Measurements from ENCODE around the gene TXNDC16.
A peak's percentile ranks its signal among the peaks of the same experiment; 100 is the strongest.
"Not testable (repeated sequence)": the region's sequence is repeated elsewhere in the genome, so short reads cannot be mapped to it uniquely, and the experiment has no call there.

TXNDC16 gene, protein sequence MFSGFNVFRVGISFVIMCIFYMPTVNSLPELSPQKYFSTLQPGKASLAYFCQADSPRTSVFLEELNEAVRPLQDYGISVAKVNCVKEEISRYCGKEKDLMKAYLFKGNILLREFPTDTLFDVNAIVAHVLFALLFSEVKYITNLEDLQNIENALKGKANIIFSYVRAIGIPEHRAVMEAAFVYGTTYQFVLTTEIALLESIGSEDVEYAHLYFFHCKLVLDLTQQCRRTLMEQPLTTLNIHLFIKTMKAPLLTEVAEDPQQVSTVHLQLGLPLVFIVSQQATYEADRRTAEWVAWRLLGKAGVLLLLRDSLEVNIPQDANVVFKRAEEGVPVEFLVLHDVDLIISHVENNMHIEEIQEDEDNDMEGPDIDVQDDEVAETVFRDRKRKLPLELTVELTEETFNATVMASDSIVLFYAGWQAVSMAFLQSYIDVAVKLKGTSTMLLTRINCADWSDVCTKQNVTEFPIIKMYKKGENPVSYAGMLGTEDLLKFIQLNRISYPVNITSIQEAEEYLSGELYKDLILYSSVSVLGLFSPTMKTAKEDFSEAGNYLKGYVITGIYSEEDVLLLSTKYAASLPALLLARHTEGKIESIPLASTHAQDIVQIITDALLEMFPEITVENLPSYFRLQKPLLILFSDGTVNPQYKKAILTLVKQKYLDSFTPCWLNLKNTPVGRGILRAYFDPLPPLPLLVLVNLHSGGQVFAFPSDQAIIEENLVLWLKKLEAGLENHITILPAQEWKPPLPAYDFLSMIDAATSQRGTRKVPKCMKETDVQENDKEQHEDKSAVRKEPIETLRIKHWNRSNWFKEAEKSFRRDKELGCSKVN

DNA sequence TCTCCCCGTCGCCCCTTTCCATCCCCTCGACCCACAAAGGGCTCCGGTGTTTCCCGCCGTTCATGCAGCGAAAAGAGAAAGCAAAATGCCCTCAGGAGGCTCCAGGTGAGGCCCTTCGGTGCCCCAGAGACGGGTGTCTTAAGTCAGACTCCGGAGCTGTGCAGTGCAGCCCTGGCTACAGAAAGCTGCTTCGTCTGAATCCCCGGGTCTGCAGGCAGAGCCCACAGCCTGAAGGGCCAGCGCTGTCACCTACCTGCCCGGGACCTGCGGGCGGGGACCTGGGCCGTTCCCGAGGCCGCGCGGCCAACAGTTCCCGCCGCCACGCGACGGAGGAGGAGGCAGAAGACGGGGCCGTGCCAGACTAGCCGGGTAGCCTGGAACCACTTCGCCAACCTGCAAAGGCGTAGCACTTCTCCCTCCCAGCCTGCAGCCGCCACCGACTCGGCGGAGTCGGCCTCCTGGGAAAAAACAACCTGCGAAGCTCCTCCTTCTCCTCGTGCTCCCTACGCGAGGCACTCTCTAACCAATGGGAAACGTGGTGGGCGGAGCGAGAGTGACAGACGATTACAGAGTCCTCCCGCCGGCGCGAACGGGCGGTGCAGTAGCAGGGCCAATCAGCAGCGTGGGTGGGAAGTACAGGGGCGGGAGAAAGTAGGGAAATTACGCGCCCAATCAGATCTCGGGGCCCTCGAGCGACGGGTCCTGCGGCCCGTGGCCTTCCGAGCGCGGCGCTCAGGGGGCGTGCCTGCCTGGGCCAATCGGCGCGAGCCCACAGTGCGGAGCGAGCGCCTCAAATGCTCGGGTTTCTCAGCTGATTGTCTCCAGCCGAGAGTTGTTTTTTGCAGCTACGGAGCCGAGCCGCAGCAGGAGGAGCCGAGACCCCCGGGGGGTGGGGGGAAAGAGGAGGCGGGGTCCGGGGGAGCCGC lies at the start of gene TXNDC16, which contains the start of gene GPR137C:
TXNDC16 (minus strand) TSS at position 443 of the 926 bp plus-strand sequence. CDS start 8,948 bp downstream, outside the sequence.
GPR137C (plus strand) TSS at position 774 of the 926 bp plus-strand sequence. CDS start 312 bp downstream, outside the sequence.
- DNase-seq (ENCODE audit: low spot score): peak; percentile 97

DNA sequence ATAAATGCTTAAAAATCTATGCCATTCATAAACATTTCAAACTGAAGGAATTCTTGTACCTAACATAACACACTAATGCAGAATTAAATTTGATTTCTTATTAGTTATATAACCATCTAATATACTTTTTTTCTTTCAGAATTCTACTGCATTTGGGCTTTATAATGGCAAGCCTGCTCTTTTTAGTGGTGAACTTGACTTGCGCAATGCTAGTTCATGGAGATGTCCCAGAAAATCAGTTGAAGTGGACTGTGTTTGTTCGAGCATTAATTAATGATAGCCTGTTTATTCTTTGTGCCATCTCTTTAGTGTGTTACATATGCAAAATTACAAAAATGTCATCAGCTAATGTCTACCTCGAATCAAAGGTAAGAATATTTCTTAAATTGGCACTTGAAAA lies 47.7 kb upstream of the TXNDC16 start:
- DNase-seq (ENCODE audit: low spot score): no peak

DNA sequence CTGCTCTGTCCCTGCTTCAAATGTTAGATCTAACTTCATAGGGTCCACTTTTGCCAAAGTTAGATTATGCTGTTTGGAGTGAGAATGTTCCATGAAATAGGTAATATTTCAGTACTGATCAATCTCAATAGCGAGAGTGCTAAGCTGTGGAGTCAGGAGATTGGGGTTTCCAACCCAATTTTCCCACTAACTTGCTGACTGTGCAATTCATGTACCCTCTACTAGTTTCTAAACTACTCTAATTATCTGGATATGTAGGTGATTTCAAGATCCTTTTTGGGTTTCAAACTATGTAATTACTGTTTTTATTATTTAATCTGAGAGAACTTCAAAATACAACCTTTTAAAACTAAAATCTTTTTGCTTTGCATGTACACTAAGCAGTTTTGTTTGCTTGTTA lies 46.3 kb upstream of the TXNDC16 start:
- no peak for DNase-seq (ENCODE audit: low spot score)

DNA sequence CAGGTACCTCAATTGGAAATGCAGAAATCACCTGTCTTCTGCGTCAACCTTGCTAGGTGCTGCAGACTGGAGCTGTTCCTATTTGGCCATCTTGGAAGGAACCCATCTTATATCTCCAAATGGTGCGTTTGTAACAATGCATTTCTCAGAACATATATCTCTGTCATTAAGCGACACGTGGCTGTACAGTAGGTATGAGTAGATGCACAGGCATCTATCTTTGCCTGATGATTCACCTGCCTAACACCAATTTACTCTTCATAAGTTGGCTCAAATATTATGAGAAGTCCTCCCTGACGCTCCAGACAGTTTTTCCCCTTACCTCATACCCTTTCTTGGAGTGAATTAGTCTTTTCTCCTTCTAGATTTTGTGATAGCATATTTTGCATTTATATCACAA lies 44.6 kb upstream of the TXNDC16 start:
- no peak for DNase-seq (ENCODE audit: low spot score)

DNA sequence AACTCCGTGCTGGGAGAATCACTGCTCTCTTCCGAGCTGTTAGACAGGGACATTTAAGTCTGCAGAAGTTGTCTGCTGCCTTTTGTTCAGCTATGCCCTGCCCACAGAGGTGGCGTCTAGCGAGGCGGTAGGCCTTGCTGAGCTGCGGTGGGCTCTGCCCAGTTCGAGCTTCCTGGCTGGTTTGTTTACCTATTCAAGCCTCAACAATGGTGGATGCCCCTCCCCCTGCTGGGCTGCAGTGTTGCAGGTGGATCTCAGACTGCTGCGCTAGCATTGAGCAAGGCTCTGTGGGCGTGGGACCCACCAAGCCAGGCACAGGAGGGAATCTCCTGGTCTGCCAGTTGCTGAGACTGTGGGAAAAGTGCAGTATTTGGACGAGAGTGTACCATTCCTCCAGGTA lies 44.0 kb upstream of the TXNDC16 start:
- DNase-seq (ENCODE audit: low spot score): no peak

DNA sequence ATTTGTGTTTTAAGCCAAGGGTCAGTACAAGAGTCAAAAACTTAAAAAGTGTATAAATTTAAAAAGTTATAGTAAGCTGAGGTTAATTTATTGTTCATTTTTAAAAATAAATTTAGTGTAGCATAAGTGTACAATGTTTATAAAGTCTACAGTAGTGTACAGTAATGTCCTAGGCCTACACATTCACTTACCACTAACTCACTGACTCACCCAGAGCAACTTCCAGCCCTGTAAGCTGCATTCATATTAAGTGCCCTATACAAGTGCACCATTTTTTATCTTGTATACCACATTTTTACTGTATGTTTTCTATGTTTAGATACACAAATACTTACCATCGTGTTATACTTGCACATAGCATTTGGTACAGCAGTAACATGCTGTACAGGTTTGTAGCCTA lies 38.0 kb upstream of the TXNDC16 start:
- DNase-seq (ENCODE audit: low spot score): no peak

DNA sequence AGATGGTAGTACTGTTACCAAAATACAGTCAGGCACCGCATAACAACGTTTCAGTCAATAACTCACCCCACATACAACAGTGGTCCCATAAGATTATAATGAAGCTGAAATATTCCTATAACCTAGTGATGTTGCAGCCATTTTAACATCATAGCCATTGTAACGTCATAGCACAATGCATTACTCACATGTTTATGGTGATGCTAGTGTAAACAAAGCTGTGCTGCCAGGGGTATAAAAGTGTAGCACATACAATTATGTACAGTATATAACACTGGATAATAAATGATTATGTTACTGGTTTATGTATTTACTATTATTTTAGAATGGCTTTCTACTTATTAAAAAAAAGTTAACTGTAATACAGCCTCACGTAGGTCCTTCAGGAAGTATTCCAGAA lies 37.3 kb upstream of the TXNDC16 start:
- DNase-seq (ENCODE audit: low spot score): no peak

DNA sequence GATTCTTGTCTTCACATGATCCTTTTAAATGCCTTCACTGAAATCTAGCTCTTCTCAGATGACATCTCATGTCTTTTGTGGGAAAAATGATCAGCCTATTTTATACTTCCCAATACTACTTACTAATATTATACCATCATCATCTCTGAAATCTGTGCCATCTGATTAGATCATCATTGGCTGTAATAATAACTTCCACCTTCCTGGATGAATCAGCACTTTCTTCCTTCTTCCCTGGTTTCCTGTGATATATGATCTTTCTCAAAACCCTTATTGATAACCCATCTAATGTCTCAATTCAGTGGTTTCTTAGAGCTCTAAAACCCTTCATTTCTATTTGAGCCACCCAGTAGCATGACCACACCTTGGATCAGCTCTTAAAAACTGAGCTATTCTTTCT lies 31.2 kb upstream of the TXNDC16 start:
- no peak for DNase-seq (ENCODE audit: low spot score)

DNA sequence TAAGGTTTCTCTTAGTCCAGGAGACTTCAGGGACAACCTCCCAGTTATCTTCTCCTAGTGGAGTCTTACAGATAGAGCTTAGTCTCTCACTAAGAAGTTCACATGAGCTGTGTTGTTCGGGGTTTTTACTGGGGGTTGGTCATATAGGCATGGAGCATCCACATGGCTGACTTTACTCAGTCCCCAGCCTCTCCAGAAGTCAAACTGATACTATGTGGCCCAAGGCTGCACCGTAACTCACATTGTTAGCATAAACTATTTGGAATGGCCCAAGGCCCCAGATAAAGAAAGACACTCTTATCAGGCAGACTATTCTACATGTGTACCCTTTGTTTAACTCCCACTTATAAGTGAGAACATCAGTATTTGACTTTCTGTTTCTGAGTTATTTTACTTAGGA lies 23.6 kb upstream of the TXNDC16 start:
- DNase-seq (ENCODE audit: low spot score): no peak

DNA sequence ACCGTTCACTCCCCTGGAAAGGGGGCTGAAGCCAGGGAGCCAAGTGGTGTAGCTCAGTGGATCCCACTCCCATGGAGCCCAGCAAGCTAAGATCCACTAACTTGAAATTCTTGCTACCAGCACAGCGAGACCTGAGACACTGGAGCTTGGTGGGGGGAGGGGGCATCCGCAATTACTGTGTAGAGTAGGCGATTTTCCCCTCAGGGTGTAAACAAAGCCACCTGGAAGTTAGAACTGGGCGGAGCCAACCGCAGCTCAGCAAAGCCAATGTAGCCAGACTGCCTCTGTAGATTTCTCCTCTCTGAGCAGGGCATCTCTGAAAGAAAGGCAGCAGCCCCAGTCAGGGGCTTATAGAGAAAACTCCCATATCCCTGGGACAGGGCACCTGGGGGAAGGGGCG lies 16.1 kb upstream of the TXNDC16 start:
- DNase-seq (ENCODE audit: low spot score): not testable (repeated sequence)

DNA sequence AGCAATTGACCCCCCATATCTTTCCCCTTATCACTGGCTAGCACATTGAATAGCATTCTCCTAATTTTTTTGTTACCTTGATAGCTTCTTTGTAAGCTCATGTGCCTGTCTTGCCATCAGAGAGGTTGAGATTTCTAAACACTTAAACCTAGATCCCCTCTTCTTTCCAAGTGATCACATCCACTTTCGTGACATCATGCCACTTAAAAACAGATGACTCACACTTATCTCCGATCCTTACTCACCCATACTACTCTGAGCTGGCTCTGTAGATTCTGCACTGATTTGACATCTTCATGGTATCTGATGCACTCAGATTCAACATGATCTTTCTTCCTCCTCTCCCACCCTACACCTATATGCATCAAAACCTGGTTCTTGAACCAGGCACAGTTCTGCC lies 10.8 kb upstream of the TXNDC16 start:
- DNase-seq (ENCODE audit: low spot score): no peak

DNA sequence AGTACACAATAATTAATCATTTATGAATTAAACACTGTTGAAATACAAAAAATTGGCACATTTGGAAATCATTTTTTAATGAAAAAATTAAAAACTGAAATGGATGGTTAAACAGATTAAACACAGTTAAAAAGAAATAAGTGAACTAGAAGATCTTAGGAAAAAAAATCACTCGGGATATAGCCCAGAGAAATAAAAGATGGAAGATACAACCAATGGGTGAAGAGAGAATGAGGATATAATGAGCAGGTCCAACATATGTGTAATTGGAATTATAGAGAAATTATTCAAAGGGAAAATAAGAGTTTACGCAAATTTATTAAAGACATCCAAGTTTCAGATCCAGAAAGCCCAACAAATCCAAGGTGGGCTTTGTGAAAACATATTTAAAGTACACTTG lies 6.4 kb upstream of the TXNDC16 start:
- DNase-seq (ENCODE audit: low spot score): no peak

DNA sequence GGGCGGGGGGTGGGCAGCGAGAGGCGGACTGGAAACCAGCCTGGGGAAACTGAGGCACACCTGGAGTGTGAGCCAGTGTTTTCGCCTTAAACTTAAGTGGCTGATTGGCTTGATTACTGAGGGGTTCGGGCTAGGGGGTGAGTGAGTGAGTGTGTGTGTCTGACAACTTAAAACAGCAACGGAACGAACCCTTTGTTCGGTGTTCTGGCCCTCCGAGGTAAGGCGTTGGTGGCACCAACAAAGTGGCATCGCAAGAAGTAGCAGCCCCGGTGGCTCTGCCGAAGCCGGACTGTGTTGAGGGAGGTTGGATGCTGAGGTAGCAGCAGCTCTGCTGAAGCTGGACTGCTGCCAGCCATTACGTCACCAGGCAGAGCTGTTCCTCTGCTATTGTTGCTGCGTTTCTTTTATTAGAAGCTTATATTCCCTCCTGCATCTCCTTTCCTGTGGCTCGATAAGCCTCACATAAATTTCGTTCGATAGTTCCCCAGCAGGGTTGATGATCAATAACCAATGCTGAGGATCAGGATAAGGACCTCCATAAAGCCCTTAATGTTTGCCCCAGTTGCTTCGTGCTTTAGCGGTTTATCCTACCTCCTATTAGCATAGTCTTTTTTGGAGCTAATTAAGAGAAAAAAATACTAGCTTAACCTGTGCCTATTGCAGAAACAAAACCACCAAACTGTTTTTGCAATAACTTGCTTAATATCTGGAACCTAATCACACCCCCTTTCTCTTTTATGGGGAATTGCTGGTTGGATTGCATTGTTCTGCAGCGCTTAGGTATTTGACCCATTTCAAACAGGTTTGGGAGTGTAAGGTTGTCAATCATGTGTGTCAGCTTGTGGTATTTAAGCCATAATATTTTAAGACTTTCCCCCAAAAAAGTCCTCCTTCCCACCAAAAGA lies 1.6 kb upstream of the TXNDC16 start:
- peak; percentile 65 for DNase-seq (ENCODE audit: low spot score)

DNA sequence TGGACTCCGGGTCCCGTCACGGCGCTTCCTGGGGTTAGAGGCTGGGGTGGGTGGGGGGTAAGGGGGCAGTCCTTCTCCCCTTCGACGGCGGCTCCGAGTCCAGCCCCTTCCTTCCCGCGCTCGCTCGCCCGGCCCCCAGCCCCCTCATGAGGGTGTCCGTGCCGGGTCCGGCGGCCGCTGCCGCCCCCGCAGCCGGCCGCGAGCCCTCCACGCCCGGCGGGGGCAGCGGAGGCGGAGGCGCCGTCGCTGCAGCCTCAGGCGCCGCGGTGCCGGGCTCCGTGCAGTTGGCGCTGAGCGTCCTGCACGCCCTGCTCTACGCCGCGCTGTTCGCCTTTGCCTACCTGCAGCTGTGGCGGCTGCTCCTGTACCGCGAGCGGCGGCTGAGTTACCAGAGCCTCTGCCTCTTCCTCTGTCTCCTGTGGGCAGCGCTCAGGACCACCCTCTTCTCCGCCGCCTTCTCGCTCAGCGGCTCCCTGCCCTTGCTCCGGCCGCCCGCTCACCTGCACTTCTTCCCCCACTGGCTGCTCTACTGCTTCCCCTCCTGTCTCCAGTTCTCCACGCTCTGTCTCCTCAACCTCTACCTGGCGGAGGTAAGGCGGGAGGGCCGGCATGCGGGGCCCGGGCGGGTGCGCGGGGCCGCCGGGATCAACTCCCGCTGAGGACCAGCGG lies 831 bp upstream of the TXNDC16 start:
- DNase-seq (ENCODE audit: low spot score): peak; percentile 70

DNA sequence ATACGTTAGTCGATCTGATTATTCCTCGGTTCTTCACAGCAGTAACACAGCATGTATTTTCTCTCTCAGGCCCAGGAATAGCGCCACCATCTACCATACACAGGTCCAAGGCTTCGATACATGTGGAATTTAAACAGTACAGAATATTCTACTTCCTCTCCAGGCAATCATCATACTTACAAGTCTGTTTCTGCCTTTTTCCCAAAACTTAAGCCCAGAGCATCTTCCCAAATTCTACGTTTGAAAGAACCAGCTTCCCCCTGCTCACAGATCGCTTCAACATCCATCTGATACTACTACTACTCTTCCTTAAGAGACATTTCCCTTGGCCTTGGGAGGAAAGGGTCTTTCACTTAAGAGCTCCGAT lies 626 bp downstream of the TXNDC16 start:
- DNase-seq (ENCODE audit: low spot score): no peak

DNA sequence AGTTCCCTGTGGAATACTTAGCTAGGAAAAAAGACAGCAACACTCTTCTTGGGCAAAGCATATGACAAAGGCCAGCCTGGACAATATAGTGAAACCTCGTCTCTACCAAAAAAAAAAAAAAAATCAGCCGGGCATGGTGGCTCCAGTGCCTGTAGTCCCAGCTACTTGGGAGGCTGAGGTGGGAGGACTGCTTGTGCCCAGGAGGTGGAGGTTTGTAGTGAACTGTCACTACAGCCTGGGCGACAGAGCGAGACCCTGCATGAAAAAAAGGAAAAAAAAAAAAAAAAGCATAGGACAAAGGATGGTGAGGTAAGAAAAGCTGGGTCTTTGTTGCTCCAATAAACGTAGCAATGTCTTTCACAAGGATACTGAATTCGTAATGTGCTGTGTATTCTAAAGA lies 1.1 kb downstream of the TXNDC16 start:
- no peak for DNase-seq (ENCODE audit: low spot score)

DNA sequence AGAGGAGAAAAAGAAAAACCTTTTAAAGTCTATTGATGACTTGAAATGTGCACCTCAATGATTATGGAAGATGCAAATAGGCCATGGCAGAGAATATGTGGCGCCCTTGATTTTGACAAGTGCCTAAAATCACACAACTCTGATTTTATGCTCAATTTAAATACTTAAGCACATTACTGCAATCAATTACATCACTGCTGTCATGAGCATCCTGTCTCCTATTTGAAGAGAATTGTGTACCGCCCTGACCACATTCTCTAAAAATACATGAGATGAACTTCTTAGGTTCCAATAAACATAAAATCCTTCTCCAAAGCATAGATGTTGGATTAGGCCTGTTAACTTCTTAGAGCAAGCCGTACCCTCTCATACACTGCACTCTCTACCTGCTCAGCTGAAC lies 1.6 kb downstream of the TXNDC16 start:
- DNase-seq (ENCODE audit: low spot score): no peak

DNA sequence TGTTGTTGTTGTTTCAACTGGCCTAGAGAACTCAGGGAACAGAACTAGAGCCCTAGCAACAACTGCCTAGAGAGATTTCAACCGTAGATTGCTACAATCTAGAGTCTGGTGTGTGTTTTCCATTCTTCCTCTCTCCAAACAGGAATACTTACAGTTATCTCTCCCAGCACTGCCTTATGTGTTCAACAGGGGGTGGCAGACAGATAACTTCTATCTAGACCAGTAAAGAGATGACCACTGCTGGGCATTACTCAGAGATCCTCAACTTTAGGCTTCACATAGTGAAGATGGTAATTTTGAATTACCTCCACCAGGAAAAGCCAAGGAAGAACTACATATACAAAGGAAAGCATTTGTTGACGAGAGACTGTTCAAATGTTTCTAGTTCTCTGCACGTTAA lies 4.8 kb downstream of the TXNDC16 start:
- DNase-seq (ENCODE audit: low spot score): no peak

DNA sequence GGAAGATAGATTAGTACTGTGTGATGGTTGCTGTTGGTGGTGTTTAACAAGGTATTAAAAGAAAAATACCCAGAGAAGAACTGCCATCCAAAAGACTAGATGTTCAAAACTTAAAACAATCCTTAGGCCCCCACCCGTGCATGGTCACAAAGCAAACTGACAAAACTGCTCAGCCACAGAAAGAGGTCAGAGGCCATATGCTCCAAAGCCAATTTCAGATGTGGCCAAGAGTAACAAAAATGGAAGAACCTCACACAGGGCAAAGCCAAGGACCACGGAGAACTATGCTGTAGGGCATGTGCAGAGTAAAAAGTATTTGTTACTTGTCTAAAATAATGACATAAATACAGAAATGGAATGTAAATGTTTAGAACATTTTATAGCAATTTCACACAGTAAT lies 5.3 kb downstream of the TXNDC16 start:
- no peak for DNase-seq (ENCODE audit: low spot score)

DNA sequence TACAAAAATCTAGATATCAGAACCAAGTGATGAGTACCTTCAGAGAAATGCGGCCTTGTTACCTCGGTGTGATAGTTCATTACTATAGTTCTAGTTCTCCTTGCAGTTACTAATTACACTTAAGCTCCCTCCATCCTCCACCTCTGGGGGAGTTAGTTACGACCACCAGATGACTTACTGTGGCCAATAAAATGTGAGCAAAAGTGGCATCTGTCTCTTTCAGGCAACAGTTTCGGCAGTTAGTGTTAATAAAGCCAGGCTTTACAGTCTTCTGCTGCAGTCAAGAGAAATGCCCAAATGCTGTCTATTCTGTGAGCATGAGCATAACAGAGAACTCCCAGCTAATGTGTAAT lies 6.0 kb downstream of the TXNDC16 start:
- no peak for DNase-seq (ENCODE audit: low spot score)

Data from iPS-NIHi11 (cell line).